Psoas muscle (tissue), 8 donors: ENCODE measurements around the gene TBR1. TPM values are rescaled to one million over a fixed set of nuclear protein-coding genes. Genes with fewer than 3 reads are reported as not detected.

Source experiments
- ATAC-seq, 4 donors: fragments of 200-7000 bp; cut with Tn5 transposase; one replicate each; pipeline ENCODE4 v1.9.1; 2020; ENCODE audit warnings: moderate library complexity in 3 of 4, mild to moderate bottlenecking in 2 of 4
- DNase-seq, 2 donors: peaks; one replicate each; pipeline ENCODE4 v3.0.0-alpha.2; 2020
- H3K27ac ChIP-seq: fragments of 200-600 bp; one replicate; pipeline ENCODE4 v1.8.0; 2022
- H3K27me3 ChIP-seq, 3 donors: fragments of 200-600 bp in 1 of 3; one replicate each; pipeline versions ENCODE4 v1.6.1 to v1.8.0; 2013 to 2022; ENCODE audit warnings: low read length in 2 of 3, mild to moderate bottlenecking in 2 of 3, moderate library complexity in 1 of 3; ENCODE audit not compliant: insufficient read depth in 3 of 3
- H3K36me3 ChIP-seq, 2 donors: fragments of 200-600 bp in 1 of 2; one replicate each; pipeline versions ENCODE4 v1.6.1 to v1.8.0; 2013 to 2022; ENCODE audit warnings: low read depth in 1 of 2, mild to moderate bottlenecking in 1 of 2, moderate library complexity in 1 of 2; ENCODE audit not compliant: insufficient read depth in 1 of 2
- H3K4me1 ChIP-seq: fragments of 200-600 bp; one replicate; pipeline ENCODE4 v1.8.0; 2022
- H3K4me3 ChIP-seq: fragments of 200-600 bp; one replicate; pipeline ENCODE4 v1.8.0; 2022; ENCODE audit warnings: mild to moderate bottlenecking
- H3K9me3 ChIP-seq: fragments of 200-600 bp; one replicate; pipeline ENCODE4 v1.8.0; 2022
- CTCF ChIP-seq: fragments of 200-600 bp; IDR thresholded peaks from one replicate; pipeline ENCODE4 v1.8.0; 2022; ENCODE audit warnings: antibody characterized with exemption
- WGBS, 3 donors: extraction: QIAGEN DNeasy Blood & Tissue Kit; methylation state at CpG; one replicate each; pipeline versions ENCODE4 v1.1.6 to v1.1.7; 2013; 5-methylcytosine and 5-hydroxymethylcytosine counted together
- intact Hi-C, 2 donors: fragments of 100-400 bp; cut with DNase I; formaldehyde crosslinking; loops; one replicate each; pipeline versions ENCODE4 v1.11.0 to v1.14.2; 2022
- polyA plus RNA-seq, 3 donors: library from polyadenylated mRNA; stranded (reverse); fragments of 200-250 nt; gene quantifications; one replicate each; pipeline ENCODE4 v1.2.3, GENCODE V29; 2013
- total RNA-seq, 4 donors: library from RNA; stranded (reverse); fragmentation: NEBNext Ultra II Directional in 2 of 4; extraction: Animal tissue kit (Norgen Biotek cat#: 25700) in 2 of 4; gene quantifications; one replicate each; pipeline versions ENCODE4 v1.2.1 to v1.2.4, GENCODE V29; 2021 to 2023
- donor health status: healthy with polysubstance abuse.
- donor health status: DM: no; HTN: no; CAD: no; lungs with moderate emphysema.
- donor health status: Bipolar disorder and iron deficiency.
- donor health status: healthy.
- donor health status: DM: yes; HTN: yes; CAD: no.
- donor health status: DM: no; HTN: no; CAD: no.
- donor health status: DM: no; HTN: no; CAD: no.
- donor health status: DM: yes; HTN: yes; CAD: no.

Gene TBR1
- total and polyA plus RNA-seq, 7 donors, result 0.01 to 0.12 TPM; not detected in 5

GRCh38 chr2:161418715-161419637 is 2.9 kb downstream of the TBR1 start:
- Histone ChIP-seq H3K36me3 (no peaks in the 10 kb centered on the region), H3K27ac (no peak overlapping the region), H3K4me1 (peaks cover 14% of the 10 kb centered on the region), H3K9me3 (no peaks in the 10 kb centered on the region), H3K4me3 (peak overlapping the region; percentile 42), H3K27me3 (peaks cover 7 to 100% (median 49%) of the 10 kb centered on the region in 3 donors)
- intact Hi-C loops, result no loop called here
- DNase-seq (peak in 1 of 2 donors; percentile 48), ATAC-seq (no peak)
- TF ChIP-seq CTCF, result no peak
- WGBS, 3 donors, result 5 to 10% (median 7%) methylated on average over 46 to 49 of the region's 49 CpGs

- no peak for TF ChIP-seq CTCF
- H3K4me1 ChIP-seq, result peaks cover 12% of the 10 kb centered on the region
- peaks cover 7 to 100% (median 53%) of the 10 kb centered on the region in 3 donors for H3K27me3 ChIP-seq
These were observed 3.6 kb downstream of the TBR1 start for GRCh38 chr2:161419638-161420190.

GRCh38 chr2:161420406-161421074 is 4.4 kb downstream of the TBR1 start:
- intact Hi-C loops, result no loop called here
- TF ChIP-seq CTCF, result no peak
- H3K27me3 ChIP-seq, result peaks cover 11 to 100% (median 52%) of the 10 kb centered on the region in 3 donors
- no peak overlapping the region for H3K27ac ChIP-seq
- H3K4me1 ChIP-seq, result peaks cover 11% of the 10 kb centered on the region
- H3K36me3 ChIP-seq, result no peaks in the 10 kb centered on the region
- H3K9me3 ChIP-seq, result no peaks in the 10 kb centered on the region
- ATAC-seq (no peak), DNase-seq (no peak)
- H3K4me3 ChIP-seq, result no peak overlapping the region
- WGBS, 3 donors, result 67 to 83% (median 78%) methylated on average over 11 of the region's 11 CpGs

More at GRCh38 chr2:161419638-161420190, 3.6 kb downstream of the TBR1 start:
- Histone ChIP-seq H3K36me3 (no peaks in the 10 kb centered on the region), H3K9me3 (no peaks in the 10 kb centered on the region), H3K4me3 (no peak overlapping the region), H3K27ac (no peak overlapping the region)
- DNase-seq (no peak), ATAC-seq (no peak)
- 71 to 89% (median 86%) methylated on average over 3 of the region's 3 CpGs for WGBS, 3 donors
- intact Hi-C loops, result no loop called here

GRCh38 chr2:161421686-161422085 is 5.6 kb downstream of the TBR1 start:
- no peak for ATAC-seq
- no peak overlapping the region for H3K27ac ChIP-seq
- no peak for TF ChIP-seq CTCF
- H3K9me3 ChIP-seq, result no peaks in the 10 kb centered on the region
- intact Hi-C loops, result no loop called here
- H3K36me3 ChIP-seq, result no peaks in the 10 kb centered on the region
- DNase-seq, result no peak
- H3K4me1 ChIP-seq, result peaks cover 11% of the 10 kb centered on the region
- peaks cover 11 to 100% (median 52%) of the 10 kb centered on the region in 3 donors for H3K27me3 ChIP-seq
- WGBS, 3 donors, result 60 to 74% (median 62%) methylated on average over 2 of the region's 2 CpGs
- no peak overlapping the region for H3K4me3 ChIP-seq
